GM11168 (cell line): ENCODE data around the gene DLG4.

Experiments used
- in situ Hi-C: fragments of 300-500 bp; cut with MboI; formaldehyde crosslinking; loops from one replicate; pipeline ENCODE4 v1.12.0; 2022; ENCODE audit warnings: low sequenced_read_pairs; ENCODE audit not compliant: unreplicated experiment

DLG4 gene

DNA sequence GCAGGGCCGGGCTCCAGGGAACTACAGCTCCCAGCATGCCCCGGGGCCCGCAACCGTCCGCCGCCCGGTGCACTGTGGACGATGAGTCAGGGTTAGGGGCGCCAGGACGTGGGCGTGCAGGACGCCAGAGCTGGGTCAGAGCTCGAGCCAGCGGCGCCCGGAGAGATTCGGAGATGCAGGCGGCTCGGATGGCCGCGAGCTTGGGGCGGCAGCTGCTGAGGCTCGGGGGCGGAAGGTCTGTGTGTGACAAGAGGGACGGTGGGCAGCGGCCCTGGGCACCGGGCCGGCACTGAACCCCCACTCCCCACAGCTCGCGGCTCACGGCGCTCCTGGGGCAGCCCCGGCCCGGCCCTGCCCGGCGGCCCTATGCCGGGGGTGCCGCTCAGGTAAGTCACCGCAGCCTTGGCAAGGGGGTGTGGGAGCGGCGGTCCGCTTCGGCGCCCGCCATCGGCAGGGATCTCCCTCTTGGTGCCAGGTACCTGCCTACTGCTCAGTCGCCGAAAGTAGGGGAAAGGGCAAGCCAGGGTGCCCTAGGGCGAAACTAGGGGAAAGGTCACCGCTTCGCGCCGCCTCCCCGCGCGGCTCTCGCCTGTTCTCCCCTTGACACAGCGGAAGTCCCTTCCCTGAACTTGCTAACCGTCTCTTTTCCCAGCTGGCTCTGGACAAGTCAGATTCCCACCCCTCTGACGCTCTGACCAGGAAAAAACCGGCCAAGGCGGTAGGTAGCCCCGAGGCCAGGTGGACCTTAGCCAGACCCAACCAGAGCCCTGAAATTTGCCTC, at the start of gene DLG4, which contains the start of gene ACADVL:
Gene DLG4, minus strand, starts transcription at position 25 of the 781 bp plus-strand sequence.
Gene ACADVL, plus strand, starts transcription at position 127 of the 781 bp plus-strand sequence. Its CDS starts 47 bp downstream, at position 174.
- in situ Hi-C loops = no loop called here

DNA sequence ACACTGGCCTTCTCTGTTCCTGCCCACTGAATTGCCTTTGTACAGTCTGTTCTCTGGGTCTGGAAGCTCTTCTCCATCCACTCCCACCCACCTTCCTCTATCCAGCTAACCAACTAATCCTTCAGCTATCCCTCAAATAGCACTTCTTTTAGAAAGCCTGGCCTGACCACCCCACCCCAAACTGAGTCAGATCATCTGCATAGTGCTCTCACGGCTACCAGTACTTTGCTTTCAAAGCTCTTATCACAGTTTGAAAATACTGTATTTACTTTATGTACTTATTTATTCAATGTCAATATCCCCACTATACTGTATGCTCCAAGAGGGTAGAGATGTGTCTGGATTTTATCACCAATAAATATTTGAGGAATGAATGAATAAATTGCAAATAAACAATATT, 47.1 kb upstream of the DLG4 start:
- in situ Hi-C loops = no loop called here

DNA sequence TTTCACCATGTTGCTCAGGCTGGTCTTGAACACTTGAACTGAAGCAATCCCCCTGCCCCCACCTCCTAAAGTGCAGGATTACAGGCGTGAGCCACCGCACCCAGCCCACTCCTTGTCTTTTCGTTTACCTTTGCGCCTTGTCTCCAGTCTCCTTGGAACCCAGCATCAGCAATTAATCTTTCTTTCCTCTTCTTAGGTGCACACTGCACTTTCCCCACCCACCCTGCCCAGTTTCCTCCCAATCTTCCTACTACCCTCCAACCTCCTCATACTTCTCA, 44.1 kb upstream of the DLG4 start:
- in situ Hi-C loops = no loop called here

DNA sequence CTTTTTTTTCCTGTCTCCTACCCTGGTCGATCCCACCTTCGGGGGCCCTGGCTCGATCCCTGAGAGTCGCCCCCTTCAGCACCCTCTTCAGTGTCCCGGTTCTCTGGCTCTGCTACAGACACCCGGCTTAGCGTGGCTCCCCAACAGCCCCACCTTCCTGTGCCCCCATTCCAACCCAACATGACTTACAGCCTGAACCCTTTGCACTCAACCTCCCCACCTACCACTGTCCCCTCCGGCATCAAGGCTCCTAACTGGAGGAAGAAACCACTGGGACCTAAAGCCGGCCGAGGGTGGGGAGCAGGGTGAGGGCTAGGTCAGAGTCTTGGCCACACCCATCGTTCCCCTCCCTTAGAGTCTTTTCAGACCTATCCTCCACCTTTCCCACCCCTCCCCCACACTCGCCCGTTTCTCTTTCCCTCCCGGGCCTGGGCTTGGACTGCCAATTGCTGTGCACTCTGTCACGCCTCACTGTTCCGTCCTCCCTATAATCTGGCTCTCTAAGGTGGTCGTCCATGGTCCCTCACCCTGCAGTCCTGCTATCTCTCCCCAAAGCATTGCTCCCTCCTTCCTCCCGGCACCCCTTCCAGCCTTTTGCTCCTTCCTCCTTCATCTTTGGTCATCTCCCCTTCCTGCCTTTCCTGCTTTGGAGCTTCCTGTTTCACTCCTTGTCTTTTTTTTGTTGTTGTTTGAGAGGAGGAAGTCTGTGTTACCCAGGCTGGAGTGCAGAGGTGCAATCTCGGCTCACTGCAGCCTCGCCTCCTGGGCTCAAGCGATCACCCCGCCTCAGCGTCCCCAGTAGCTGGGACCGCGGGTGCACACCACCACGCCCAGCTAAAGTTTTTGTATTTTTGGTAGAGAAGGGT, 43.5 kb upstream of the DLG4 start:
- in situ Hi-C loops = no loop called here

DNA sequence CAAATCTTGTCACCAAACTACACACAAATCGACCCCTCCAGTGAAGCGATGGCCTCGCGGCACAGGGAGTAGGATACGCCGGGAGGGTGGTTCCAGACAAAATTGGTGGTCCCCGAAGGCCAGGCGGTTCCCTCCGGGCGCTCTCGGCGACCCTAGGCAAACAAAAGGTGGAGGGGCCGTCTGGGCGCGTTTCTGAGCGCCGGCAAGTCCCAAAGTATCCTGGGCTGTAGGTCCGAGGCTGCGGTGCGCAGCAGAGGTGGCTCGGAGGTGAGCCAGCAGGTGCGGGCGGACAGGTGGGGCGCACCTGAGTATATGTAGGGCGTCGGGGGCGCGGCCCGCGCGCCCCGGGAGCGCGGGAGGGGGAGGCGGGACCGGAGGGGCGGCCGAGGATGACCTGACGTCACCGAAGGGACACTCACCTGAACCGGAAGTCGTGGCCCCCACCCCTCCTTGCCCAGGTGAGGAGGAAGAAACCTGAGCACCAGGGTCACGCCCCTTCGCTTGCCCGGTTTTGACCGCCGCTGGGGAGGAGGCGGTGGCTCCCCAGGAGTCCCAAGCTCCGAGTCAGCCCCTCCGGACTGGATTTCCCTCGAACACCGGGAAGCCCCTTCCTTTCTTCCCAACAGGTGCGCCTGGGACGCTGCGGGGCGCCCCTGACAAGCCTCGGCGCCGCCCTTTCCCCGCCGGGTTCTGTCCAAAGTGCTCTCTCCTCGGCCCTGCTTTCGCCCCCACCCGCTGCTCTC, 42.7 kb upstream of the DLG4 start, which contains the start of gene CLDN7:
Gene CLDN7, minus strand, starts transcription at position 287 of the 743 bp plus-strand sequence. CDS start 435 bp downstream, outside the sequence.
- in situ Hi-C loops = no loop called here

DNA sequence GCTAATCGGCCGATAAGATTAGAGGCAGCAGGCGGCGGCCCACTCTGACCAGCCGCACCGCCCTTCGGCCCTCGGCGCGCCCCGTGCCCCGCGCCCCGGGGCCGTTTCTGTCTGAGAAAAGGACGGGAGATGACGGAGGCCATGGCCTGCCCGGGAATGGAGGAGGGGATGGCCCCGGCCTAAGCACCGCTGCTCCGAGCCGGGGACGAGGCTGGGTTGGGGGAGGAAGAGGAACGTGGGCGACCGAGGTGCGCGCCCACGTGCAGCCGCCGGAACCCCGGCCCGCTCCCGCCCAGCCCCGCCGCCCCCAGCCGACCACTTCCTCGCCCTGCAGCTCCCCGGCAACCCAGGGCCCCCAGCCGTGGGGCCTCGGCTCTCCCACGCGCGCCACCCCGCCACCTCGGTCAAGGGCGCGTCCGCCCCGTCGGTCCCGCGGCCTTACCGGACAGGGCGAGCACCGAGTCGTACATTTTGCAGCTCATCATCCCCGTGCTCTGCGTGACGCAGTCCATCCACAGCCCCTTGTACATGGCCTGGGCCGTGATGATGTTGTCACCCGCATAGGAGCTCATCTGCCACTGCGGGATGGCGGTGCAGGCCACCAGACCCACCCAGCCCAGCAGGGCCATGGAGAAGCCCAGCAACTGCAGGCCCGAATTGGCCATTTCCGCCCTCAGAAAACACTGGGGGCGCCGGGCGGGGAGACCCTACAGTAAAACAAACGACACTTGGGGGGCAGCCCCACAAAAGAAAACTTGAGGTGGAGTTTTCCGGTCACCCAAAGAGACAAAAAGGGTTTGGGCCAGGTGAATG, 41.9 kb upstream of the DLG4 start:
- in situ Hi-C loops = no loop called here

DNA sequence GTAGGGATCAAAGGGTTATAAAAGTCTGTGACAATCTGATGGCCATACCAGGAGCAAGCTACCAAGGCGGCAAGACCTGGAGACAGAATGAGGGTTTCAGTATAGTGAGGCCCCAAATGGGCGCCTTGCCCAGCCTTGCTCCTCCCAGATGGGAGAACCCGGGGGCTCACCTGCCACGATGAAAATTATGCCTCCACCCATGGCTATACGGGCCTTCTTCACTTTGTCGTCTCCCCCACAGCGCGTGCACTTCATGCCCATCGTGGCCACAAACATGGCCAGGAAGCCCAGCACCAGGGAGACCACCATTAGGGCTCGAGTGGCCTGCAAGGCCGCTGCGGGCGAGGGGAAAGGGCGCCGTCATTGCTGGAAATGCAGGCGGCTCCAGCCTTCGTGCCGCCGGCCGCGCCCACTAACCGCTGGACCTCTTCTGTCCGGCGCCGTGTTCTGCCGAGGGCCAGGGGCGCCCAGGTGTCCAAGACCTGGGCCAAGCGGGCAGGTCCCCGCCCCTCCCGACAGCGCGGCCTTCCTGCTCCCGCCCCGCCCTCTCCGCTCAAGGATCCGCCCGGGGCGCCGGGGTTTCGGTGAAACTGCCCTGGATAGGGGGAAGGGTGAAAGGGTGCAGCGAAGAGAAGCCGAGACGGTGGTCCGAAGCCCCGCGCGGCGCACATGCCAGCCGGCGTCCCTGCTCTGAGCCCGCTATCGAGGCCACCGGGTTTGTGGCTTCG, 41.2 kb upstream of the DLG4 start:
- in situ Hi-C loops = no loop called here

DNA sequence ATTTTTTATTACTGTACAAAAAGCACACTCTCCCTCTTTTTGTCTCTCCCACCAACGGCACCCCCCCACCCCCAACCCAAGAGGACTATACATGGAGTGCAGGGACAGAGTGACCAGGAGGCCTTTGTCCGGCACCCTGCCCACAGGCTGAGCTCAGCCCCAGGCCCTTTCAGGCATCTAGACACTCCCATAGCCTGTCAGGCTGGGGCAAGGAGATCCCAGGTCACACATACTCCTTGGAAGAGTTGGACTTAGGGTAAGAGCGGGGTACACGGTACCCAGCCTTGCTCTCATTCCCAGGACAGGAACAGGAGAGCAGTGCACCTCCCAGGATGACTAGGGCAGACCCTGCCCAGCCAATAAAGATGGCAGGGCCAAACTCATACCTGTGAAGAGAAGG, 40.5 kb upstream of the DLG4 start:
- in situ Hi-C loops = no loop called here

DNA sequence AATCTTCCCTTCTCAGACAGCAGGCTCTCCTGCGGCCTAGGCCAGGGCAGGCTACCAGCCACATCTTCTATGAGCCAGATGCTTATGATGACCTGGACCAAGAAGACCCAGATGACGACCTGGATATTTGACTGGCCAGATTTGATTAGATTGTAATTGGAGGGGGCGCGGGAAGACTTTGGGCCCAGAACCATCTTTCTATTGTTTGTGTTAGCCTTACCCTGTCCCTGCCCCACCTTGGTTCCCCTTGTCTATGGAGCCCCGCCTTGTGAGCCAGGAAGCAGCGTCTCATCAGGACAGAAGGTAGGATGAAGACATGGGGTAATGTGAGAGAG, 39.9 kb upstream of the DLG4 start:
- in situ Hi-C loops = no loop called here

DNA sequence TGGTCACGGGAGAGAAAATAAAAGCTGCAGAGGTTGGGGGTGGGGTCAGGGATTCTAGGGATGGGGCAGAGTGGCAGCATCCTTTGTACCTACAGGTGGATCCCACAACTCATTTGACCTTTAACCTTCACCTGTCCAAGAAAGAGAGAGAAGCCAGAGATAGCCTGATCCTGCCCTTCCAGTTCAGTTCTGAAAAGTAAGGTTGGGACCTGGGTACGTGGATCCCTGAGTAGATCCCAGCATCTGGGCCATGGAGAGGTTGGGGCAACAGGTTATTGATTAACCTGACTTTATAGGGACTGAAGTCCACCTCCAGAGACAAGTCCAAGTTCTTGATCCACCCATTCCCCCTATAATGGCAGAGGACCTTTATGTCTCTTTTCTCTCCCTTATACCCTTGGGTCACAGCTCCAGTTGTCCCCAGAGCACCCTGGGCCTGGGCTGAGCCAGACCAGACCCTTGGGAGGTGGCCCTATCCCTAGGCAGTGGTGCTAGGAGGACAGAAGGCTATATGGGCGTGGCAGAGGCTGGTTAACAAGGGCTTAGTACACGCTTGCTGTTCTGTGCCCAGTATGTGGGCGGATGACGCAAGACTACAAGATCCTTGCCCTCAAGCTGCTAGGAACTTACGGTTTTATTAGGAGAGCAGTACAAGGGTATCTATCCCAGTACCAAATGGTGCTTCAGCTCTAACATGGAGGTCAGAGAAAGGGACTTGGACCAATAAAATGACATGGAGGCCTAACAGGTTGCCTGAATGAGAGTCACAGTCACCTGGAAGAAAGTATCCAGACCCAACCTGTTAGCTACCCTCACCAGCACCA, 39.3 kb upstream of the DLG4 start:
- in situ Hi-C loops = no loop called here

DNA sequence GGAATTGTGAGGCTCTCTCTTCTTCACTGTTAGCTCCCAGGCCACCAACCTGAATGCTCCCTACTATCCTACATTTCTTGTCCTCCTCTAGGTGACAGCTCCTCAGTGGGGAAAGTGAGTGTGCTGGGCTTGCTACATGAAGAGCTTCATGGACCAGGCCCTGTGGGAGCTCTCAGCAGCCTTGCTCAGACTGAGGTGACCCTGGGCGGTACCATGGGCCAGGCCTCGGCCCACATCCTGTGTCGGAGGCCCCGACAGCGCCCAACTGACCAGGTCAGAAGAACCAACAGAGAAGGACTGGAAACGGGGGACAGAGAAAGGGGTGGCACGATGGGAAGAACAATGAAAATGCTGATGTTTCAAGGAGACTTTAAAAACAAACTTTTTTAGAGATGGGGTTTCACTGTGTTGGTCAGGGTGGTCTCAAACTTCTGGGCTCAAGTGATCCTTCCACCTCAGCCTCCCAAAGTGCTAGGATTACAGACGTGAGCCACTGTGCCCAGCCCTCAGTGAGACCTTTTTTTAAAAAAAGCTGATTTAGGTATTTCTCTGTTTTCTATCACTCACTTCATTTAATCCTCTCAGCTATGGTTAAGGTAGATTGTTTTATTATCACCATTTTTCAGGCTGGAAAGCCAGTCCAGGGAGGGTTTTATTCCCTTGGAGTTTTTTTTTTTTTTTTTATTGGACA, 37.3 kb upstream of the DLG4 start:
- in situ Hi-C loops = no loop called here

DNA sequence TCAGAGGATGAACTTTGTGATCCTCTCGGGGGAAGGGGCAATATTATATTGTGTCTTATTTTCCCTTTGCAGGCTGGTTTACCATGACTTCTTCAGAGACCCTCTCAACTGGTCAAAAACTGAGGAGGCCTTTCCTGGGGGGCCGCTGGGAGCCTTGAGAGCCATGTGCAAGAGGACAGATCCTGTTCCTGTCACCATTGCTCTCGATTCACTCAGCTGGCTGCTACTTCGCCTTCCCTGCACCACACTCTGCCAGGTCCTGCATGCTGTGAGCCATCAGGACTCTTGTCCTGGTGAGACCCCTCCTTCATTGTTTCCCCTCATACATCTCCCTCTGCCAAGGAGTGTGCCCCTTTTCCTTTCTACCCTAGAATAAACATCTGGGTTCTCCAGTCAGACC, 34.9 kb upstream of the DLG4 start:
- in situ Hi-C loops = no loop called here

DNA sequence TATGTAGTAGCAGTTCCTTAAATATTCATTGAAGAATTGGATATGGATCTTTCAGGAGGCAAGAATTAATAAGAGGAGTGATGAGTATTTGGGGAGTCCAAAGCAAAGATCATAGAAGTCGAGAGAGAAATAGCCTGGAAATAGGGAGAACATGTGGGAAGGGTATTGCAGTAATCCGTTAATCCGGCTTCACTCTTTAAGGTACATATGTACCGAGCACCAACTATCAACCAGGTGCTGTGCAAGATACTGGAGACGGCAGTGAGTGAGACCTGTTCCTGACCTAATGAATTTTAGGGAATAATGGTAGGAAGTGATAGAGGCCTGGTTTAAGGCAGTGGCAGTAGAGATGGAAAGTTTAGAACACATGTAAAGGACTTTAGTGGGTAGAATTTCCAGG, 33.4 kb upstream of the DLG4 start:
- in situ Hi-C loops = no loop called here

DNA sequence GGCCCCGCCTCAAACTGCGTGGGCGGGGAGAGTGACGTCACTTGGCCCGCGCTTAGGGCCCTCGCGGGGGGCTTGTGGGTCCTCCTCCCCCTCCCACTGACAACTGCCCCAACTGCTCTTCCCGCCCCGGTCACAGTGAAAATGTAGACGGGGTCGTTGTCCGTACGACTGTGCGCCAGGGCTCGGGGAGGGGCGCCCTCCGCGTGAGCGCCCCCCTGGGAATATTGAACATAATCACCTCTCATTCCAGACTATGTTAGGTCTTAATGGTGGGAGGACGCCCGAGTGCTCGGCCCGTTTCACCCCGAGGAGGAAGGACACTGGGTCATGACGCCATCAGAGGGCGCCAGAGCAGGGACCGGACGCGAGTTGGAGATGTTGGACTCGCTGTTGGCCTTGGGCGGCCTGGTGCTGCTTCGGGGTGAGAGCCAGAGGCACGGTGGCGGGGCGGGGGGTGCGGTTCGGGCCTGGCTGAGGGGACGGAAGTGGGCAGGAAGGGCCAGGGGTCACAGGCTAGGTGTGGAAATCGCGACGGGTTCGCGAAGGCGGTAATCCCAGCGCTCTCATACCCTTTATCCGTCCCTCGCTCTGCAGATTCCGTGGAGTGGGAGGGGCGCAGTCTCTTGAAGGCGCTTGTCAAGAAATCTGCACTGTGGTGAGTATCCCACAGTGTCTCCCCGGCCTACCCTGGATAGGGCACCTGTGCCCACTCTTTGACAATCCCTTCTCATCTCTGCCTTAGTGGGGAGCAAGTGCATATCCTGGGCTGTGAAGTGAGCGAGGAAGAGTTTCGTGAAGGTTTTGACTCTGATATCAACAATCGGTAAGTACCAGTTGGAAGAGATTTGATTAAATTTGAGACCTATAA, 32.8 kb upstream of the DLG4 start, which contains the start of gene ELP5:
Gene ELP5, plus strand, starts transcription at position 40 of the 868 bp plus-strand sequence. Its CDS starts 336 bp downstream, at position 376.
- in situ Hi-C loops = no loop called here

DNA sequence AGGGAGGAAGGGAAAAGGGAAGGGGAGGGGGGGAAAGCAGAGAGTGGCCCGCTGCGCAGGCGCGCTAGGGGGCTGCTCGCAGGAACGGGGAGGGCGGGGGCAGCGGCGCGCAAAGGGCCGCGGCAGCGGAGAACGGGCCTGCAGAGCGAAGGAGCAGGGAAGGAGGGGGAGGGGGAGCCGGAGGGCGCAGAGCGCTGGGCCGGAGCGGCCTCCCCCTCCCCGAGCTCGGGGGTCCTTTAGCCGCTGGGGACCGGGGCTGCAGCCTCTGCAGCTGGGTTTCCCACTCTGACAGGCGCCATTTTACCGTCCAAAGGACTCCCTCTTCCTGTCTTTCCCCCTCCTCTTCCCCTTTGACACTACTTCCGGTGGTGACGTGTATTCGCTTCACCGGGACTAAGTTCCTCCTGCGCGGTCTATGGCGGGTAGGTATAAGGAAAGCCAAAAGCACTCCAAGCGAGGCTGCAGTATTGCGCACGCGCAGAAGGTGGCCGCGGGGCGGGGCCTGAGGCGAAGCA, 32.1 kb upstream of the DLG4 start, which contains the start of gene CTDNEP1:
Gene CTDNEP1, minus strand, starts transcription at position 74 of the 515 bp plus-strand sequence. CDS start 438 bp downstream, outside the sequence.
- in situ Hi-C loops = no loop called here
